CD4-positive, alpha-beta T cell (primary cell): Measurements from ENCODE around the gene DGCR6L. TPM values are rescaled to one million over a fixed set of nuclear protein-coding genes. Genes with fewer than 3 reads are reported as not detected.
"Not testable (repeated sequence)": the region's sequence is repeated elsewhere in the genome, so short reads cannot be mapped to it uniquely, and the experiment has no call there.

Source experiments
- ATAC-seq: fragments of 200-7000 bp; cut with Tn5 transposase; one replicate; pipeline ENCODE4 v1.10.0; 2022; ENCODE audit warnings: mild to moderate bottlenecking; ENCODE audit not compliant: poor library complexity
- CTCF ChIA-PET: fragments of 350-600 bp; sonication (Branson Sonifier 250); formaldehyde crosslinking; loops from one replicate; lab custom pipeline; 2021; ENCODE audit warnings: antibody characterized with exemption, inconsistent platforms; lab: Charles Lee
- POLR2A ChIA-PET: fragments of 350-600 bp; sonication (Branson Sonifier 250); formaldehyde crosslinking; loops from one replicate; lab custom pipeline; 2021; ENCODE audit warnings: antibody characterized with exemption, inconsistent platforms; lab: Charles Lee
- DNase-seq, 14 experiments: peaks; one replicate each; pipeline ENCODE4 v3.0.0-alpha.2; 2013 to 2020; ENCODE audit warnings: mixed read lengths in 2 of 14
- H3K27ac ChIP-seq, 2 donors: one replicate each; pipeline versions ENCODE4 v1.5.1 to v1.7.0; 2013; ENCODE audit warnings: low read length in 2 of 2, low read depth in 1 of 2, mild to moderate bottlenecking in 1 of 2
- H3K27me3 ChIP-seq, 2 experiments: 1 replicate in 1 of 2; 2 replicates in 1 of 2; pipeline versions ENCODE4 v1.6.1 to v1.7.0; 2013; ENCODE audit warnings: low read length in 2 of 2, control low read depth in 1 of 2, mild to moderate bottlenecking in 1 of 2, moderate library complexity in 1 of 2; ENCODE audit not compliant: insufficient read depth in 2 of 2, control insufficient read depth in 1 of 2
- H3K36me3 ChIP-seq: one replicate; pipeline ENCODE4 v1.6.1; 2013; ENCODE audit warnings: low read length, control low read depth; ENCODE audit not compliant: insufficient read depth
- H3K4me1 ChIP-seq: one replicate; pipeline ENCODE4 v1.6.1; 2013; ENCODE audit warnings: low read length, control low read depth; ENCODE audit not compliant: insufficient read depth
- H3K4me3 ChIP-seq: one replicate; pipeline ENCODE4 v1.5.1; 2013; ENCODE audit warnings: mild to moderate bottlenecking, low read length, moderate library complexity
- H3K9me3 ChIP-seq, 2 experiments: 1 replicate in 1 of 2; 2 replicates in 1 of 2; pipeline versions ENCODE4 v1.6.1 to v1.7.0; 2013; ENCODE audit warnings: low read length in 2 of 2, mild to moderate bottlenecking in 2 of 2, control low read depth in 1 of 2, moderate library complexity in 1 of 2; ENCODE audit not compliant: control insufficient read depth in 1 of 2, insufficient read depth in 1 of 2
- H3K27ac Mint-ChIP-seq: one replicate; pipeline ENCODE4 v1.8.0; 2020; ENCODE audit warnings: mixed read lengths
- H3K27me3 Mint-ChIP-seq: one replicate; pipeline ENCODE4 v1.8.0; 2021; ENCODE audit warnings: mixed read lengths
- H3K36me3 Mint-ChIP-seq: one replicate; pipeline ENCODE4 v1.8.0; 2021; ENCODE audit warnings: low read depth, mixed read lengths
- H3K4me1 Mint-ChIP-seq: one replicate; pipeline ENCODE4 v1.8.0; 2021; ENCODE audit warnings: low read depth, mixed read lengths
- H3K4me3 Mint-ChIP-seq: one replicate; pipeline ENCODE4 v1.8.0; 2020; ENCODE audit warnings: mild to moderate bottlenecking, mixed read lengths
- H3K9me3 Mint-ChIP-seq: one replicate; pipeline ENCODE4 v1.8.0; 2020; ENCODE audit warnings: mixed read lengths
- intact Hi-C, 2 experiments: fragments of 100-400 bp; cut with DNase I in 1 of 2; cut with micrococcal nuclease in 1 of 2; formaldehyde crosslinking; loops; one replicate each; pipeline versions ENCODE4 v1.15.1 to v1.9.0; 2023 to 2025; cut with DNase I, micrococcal nuclease
- total RNA-seq, 174 experiments: library from RNA in 2 of 174; stranded (reverse) in 2 of 174; gene quantifications; one replicate each; pipeline ENCODE4 v1.2.3 and lab custom pipeline; 2021 to 2026
- TF ChIP-seq, protein P1 (sequence below): fragments of 200-600 bp; IDR thresholded peaks from one replicate; pipeline ENCODE4 v1.8.0; 2022; ENCODE audit warnings: antibody characterized with exemption, mild to moderate bottlenecking

Gene DGCR6L
- total RNA-seq, 2 experiments from 2014 or later: 29.1 to 31.2 TPM

DNA sequence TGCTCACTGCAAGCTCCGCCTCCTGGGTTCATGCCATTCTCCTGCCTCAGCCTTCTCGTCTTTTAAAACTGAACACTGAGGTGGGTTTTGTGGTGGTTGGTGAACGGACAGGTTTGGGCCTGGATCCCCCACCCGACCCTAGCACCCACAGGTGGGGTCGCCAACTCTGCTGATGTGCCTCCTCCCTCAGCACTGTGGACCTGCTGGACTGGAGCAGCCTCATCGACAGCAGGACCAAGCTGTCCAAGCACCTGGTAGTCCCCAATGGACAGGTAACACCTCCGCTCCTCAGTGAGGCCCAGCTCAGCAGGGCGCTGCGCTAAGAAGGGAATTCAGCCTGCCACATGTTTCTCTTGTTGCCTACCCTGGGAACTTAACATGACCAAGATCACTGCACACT lies 15.2 kb downstream of the DGCR6L start:
- H3K4me3 ChIP-seq: no peak overlapping the region
- no peak overlapping the region for H3K4me3 Mint-ChIP-seq
- intact Hi-C loops: no loop called here
- ATAC-seq (no peak), DNase-seq (no peak)
- H3K27ac ChIP-seq: no peak overlapping the region
- H3K9me3 ChIP-seq: no peaks in the 10 kb centered on the region
- no peaks in the 10 kb centered on the region for H3K36me3 ChIP-seq
- no peaks in the 10 kb centered on the region for H3K36me3 Mint-ChIP-seq
- TF ChIP-seq, protein P1, sequence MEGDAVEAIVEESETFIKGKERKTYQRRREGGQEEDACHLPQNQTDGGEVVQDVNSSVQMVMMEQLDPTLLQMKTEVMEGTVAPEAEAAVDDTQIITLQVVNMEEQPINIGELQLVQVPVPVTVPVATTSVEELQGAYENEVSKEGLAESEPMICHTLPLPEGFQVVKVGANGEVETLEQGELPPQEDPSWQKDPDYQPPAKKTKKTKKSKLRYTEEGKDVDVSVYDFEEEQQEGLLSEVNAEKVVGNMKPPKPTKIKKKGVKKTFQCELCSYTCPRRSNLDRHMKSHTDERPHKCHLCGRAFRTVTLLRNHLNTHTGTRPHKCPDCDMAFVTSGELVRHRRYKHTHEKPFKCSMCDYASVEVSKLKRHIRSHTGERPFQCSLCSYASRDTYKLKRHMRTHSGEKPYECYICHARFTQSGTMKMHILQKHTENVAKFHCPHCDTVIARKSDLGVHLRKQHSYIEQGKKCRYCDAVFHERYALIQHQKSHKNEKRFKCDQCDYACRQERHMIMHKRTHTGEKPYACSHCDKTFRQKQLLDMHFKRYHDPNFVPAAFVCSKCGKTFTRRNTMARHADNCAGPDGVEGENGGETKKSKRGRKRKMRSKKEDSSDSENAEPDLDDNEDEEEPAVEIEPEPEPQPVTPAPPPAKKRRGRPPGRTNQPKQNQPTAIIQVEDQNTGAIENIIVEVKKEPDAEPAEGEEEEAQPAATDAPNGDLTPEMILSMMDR: no peak
- H3K27me3 ChIP-seq: peaks cover 0 to 3% of the 10 kb centered on the region in 2 experiments
- H3K9me3 Mint-ChIP-seq: no peaks in the 10 kb centered on the region
- peaks cover 7% of the 10 kb centered on the region for H3K4me1 ChIP-seq
- H3K27me3 Mint-ChIP-seq: peaks cover 8% of the 10 kb centered on the region
- ChIA-PET POLR2A (no interaction called here), CTCF (no interaction called here)
- no peak overlapping the region for H3K27ac Mint-ChIP-seq
- H3K4me1 Mint-ChIP-seq: no peaks in the 10 kb centered on the region

DNA sequence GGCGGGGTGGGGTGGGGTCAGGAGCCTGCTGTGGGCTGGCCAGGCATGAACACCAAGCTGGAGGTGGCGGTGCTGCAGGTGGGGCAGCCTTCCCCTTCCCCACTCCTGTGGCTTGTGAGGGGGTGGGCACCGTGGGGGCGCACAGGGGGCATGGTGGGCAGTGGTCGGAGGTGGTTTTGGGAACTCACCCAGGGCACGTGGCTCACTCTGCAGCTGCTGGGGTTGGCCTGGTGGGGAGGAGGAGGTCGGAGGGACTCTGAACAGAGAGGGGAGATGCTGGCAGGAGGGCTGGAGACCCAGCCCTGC lies 16.7 kb downstream of the DGCR6L start:
- H3K4me3 ChIP-seq, H3K36me3 ChIP-seq, DNase-seq, CTCF ChIA-PET, H3K4me1 Mint-ChIP-seq, ATAC-seq, intact Hi-C loops, H3K27me3 ChIP-seq, H3K27ac ChIP-seq, H3K9me3 ChIP-seq, H3K27ac Mint-ChIP-seq, H3K4me3 Mint-ChIP-seq, H3K36me3 Mint-ChIP-seq, H3K9me3 Mint-ChIP-seq, POLR2A ChIA-PET, H3K27me3 Mint-ChIP-seq: not testable (repeated sequence)
- H3K4me1 ChIP-seq: peaks cover 14% of the 10 kb centered on the region

DNA sequence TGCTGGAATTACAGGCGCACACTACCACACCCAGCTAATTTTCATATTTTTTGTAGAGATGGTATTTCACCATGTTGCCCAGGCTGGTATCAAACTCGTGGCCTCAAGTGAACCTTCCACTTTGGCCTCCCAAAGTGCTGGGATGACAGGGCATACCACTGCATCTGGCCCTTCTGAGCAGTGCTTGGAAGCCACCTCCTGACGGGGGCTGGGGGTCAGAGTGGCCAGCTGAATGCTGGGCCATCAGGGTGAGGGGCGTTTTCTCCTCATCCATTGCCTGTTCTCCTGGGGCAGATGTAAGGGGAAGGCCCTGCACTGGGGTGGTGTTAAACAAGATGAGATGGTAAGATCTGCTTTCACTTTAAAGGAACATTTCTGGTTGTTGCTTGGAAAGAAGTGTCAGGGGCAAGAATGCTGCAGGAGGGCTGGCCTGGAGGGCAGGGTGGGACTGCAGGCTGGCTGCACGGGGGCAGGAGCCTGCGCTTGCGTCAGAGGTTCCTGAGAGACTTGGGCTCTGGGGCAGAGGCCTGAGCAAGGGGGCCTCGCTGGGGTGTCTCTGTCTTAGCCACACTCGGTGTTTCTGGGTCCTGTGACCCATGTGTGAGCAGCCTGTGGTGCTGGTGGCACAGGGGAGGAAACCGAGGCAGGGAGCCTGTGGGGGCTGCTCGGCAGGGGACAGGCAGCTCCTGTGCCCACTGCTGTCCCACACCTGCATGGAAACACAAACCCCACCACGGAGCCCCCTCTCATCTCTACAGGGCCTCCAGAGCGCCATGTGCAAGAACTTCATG lies 17.2 kb downstream of the DGCR6L start:
- intact Hi-C loops: no loop called here
- peaks cover 15% of the 10 kb centered on the region for H3K4me1 ChIP-seq

More for the DNA sequence above, 17.2 kb downstream of the DGCR6L start:
- Histone ChIP-seq H3K4me3 (no peak overlapping the region), H3K27me3 (peaks cover 0 to 3% of the 10 kb centered on the region in 2 experiments), H3K27ac (no peak overlapping the region), H3K36me3 (no peaks in the 10 kb centered on the region), H3K9me3 (no peaks in the 10 kb centered on the region)
- DNase-seq: no peak
- Mint-ChIP-seq H3K4me3 (no peak overlapping the region), H3K4me1 (peaks cover 4% of the 10 kb centered on the region), H3K9me3 (no peaks in the 10 kb centered on the region), H3K27me3 (peaks cover 8% of the 10 kb centered on the region), H3K27ac (no peak overlapping the region), H3K36me3 (no peaks in the 10 kb centered on the region)
- POLR2A ChIA-PET: no interaction called here
- CTCF ChIA-PET: no interaction called here
- ATAC-seq: no peak
- TF ChIP-seq, protein P1: no peak
